LHCN-M2 (cell line): ENCODE measurements around the gene NEMP1. TPM values are rescaled to one million over a fixed set of nuclear protein-coding genes. Genes with fewer than 3 reads are reported as not detected.
"Not testable (repeated sequence)": the region's sequence is repeated elsewhere in the genome, so short reads cannot be mapped to it uniquely, and the experiment has no call there.

Source experiments
- DNase-seq: peaks from one replicate; pipeline ENCODE4 v3.0.0-alpha.2; 2012; ENCODE audit warnings: low read depth
- total RNA-seq: library from RNA; depleted of rRNA; stranded (reverse); fragments of >200 nt; gene quantifications from 2 replicates; pipeline ENCODE4 v1.2.3, GENCODE V29; 2014

NEMP1 gene
- total RNA-seq, 1 experiment from 2014 or later = 37.3 TPM

GRCh38 chr12:57031138-57031725 lies 47.4 kb downstream of the NEMP1 start:
- DNase-seq = no peak

- no peak for DNase-seq
Observed at GRCh38 chr12:57029457-57029856, 49.1 kb downstream of the NEMP1 start.

GRCh38 chr12:57027805-57028153 lies 50.8 kb downstream of the NEMP1 start:
- no peak for DNase-seq

GRCh38 chr12:57027011-57027804 lies 51.4 kb downstream of the NEMP1 start:
- DNase-seq = no peak

GRCh38 chr12:57025196-57025595 lies 53.4 kb downstream of the NEMP1 start:
- DNase-seq = no peak

GRCh38 chr12:57022324-57022723 lies 56.3 kb downstream of the NEMP1 start:
- not testable (repeated sequence) for DNase-seq

- DNase-seq = no peak
Observed at GRCh38 chr12:57019983-57020719, 58.4 kb downstream of the NEMP1 start.

GRCh38 chr12:57018906-57019305 lies 59.7 kb downstream of the NEMP1 start:
- DNase-seq = peak; percentile 50

GRCh38 chr12:57018353-57018752 lies 60.2 kb downstream of the NEMP1 start:
- DNase-seq = not testable (repeated sequence)

- no peak for DNase-seq
Observed at GRCh38 chr12:57016348-57016747, 62.2 kb downstream of the NEMP1 start, which contains the start of gene TAC3. Gene TAC3, minus strand, starts transcription at chr12:57016529. Its CDS starts 732 bp downstream, at chr12:57015797.

GRCh38 chr12:57012600-57013465 lies 65.8 kb downstream of the NEMP1 start:
- DNase-seq = no peak

- no peak for DNase-seq
Observed at GRCh38 chr12:57011438-57012424, 66.9 kb downstream of the NEMP1 start.

- DNase-seq = no peak
Observed at GRCh38 chr12:57010627-57011247, 67.9 kb downstream of the NEMP1 start.

GRCh38 chr12:57009949-57010626 lies 68.5 kb downstream of the NEMP1 start:
- DNase-seq = no peak

GRCh38 chr12:57008178-57008577 lies 70.4 kb downstream of the NEMP1 start:
- peak; percentile 73 for DNase-seq

GRCh38 chr12:57006809-57007475 lies 71.6 kb downstream of the NEMP1 start:
- DNase-seq = no peak

GRCh38 chr12:57005980-57006808 lies 72.4 kb downstream of the NEMP1 start, which contains the start of gene ZBTB39:
Gene ZBTB39, minus strand, starts transcription at chr12:57006546. Its CDS starts 1,629 bp downstream, at chr12:57004917.
- peak; percentile 49 for DNase-seq
